Eye (tissue), 1 donor: Measurements from ENCODE around the gene SSBP3.
"Not testable (repeated sequence)": the region's sequence is repeated elsewhere in the genome, so short reads cannot be mapped to it uniquely, and the experiment has no call there.

ENCODE experiments used
- DNase-seq: peaks from one replicate; pipeline ENCODE4 v3.0.0-alpha.2; 2015

SSBP3 gene

GRCh38 chr1:54347955-54348699 is 58.1 kb downstream of the SSBP3 start:
- DNase-seq: no peak

DNA sequence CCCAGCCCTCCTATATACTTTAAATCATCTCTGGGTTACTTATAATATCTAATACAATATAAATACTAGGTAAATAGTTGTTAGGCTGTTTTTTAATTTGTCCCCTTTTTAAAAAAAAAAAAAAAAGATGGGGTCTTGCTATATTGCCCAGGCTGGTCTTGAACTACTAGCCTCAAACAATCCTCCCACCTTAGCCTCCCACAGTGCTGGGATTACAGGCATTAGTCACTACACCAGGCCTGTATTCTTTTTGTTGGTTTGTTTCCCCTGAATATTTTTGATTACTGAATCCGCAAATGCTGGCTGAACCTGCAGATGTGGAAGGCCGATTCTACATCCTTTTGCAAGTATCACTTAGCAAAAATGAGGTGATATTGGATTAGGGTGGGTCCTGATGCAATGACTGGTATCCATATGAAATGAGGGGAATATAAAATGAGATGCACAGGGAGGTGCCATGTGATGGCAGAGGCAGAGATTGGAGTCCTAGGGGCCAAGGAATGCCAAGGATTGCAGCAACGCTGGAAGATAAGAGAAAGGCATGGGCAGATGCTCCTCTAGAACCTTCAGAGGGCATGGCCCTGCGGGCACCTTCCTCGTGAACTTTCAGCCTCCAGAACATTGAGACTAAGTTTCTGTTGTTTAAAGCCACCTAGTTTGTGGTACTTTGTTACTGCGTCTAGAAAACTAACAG is 58.8 kb downstream of the SSBP3 start:
- DNase-seq: no peak

DNA sequence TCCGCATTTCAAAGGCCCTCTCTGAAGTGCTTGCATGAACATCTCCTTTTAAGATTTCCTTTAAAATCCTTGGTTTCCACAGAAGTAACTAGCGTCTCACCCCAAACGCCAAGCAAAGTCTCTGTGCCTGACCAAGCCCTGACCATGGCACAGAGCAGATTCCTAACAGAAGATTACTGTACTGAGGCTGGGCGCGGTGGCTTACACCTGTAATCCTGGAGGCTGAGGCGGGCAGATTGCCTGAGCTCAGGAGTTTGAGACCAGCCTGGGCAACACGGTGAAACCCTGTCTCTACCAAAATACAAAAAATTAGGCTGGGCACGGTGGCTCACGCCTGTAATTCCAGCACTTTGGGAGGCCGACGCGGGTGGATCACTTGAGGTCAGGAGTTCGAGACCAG is 60.6 kb downstream of the SSBP3 start:
- not testable (repeated sequence) for DNase-seq

GRCh38 chr1:54345116-54345515 is 61.1 kb downstream of the SSBP3 start:
- no peak for DNase-seq

GRCh38 chr1:54342742-54343687 is 63.2 kb downstream of the SSBP3 start:
- DNase-seq: no peak

- DNase-seq: no peak
These were observed 63.9 kb downstream of the SSBP3 start for GRCh38 chr1:54342288-54342687.

DNA sequence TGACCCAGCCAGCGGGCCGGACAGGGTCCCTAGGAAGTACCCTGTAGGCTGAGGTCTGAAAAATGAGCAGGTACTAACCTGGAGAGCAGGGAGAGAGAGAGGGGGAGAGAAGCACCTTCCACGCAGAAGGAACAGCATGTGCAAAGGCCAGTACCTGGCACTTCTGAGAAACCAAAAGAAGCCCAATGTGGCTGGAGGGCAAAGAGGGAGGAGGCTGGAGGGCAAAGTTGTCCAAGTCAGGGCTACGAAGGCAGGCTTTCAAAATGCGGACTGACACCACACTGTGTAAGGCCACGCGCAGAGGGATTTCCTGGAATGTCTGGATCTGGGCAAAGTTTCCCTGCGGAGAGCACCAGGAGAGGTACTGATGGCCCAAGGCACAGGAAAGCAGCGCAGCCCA is 64.4 kb downstream of the SSBP3 start:
- DNase-seq: no peak

- no peak for DNase-seq
These were observed 65.3 kb downstream of the SSBP3 start for GRCh38 chr1:54340878-54341277.

DNA sequence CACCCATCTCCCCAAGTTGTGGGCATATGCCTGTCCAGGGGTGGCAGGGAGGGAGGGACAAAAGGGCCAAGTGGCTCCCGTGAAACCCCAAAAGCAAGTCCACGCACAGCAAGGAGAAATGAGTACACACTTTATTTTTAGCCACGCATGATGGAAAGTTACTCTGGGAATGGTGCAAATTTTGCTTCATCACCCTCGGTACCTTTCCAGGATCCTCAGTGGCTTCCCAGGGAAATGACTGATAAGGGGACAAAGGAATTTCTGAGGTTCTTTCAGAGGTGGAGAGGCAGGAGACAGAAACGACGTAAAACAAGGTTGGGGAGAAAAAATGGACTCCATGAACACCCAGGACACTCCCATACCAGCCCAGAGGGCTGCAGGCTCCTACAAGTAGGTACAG is 65.8 kb downstream of the SSBP3 start:
- DNase-seq: no peak

GRCh38 chr1:54339126-54339525 is 67.1 kb downstream of the SSBP3 start:
- no peak for DNase-seq

- no peak for DNase-seq
These were observed 67.7 kb downstream of the SSBP3 start for GRCh38 chr1:54338464-54338863.

DNA sequence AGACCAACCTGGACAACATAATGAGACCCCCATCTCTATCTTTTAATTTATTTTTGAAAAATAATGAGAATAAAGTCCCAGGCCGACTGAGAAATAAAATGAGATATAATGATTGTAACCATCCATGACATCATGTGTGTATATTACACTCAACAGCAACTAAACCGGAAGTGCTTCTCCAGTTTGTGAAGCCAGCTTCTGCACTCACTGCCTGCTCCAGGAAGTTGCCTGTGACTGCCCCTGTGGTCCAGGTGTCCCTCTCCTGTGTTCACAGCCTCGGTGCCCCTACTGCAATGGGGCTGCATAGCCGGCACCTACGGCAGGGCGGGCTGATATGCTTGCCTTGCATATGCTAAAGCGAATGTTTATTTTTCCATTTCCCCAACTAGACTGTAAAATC is 68.3 kb downstream of the SSBP3 start:
- DNase-seq: no peak

DNA sequence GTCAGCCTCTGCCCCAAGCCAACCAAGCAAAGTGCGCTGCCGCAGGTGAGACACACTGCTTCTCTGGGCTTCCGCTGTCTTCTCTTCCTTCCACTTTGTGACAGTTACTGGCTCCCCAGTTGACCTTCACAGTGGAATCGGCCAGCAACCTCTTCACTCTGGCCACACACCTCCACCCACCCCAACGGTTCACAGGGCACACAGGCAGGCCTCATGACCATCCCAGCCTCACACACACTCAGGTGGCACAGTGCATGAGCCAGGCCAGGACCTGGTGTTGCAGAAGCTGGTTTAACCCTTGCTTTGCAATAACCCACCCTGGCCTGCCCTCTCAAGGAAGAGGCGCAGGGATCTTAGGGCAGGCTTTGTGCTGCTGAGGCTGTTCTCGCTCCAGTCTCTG is 69.2 kb downstream of the SSBP3 start:
- no peak for DNase-seq

GRCh38 chr1:54336116-54336515 is 70.1 kb downstream of the SSBP3 start:
- no peak for DNase-seq

- DNase-seq: peak; percentile 79
These were observed 70.5 kb downstream of the SSBP3 start for GRCh38 chr1:54335755-54336108.

- peak; percentile 71 for DNase-seq
These were observed 71.0 kb downstream of the SSBP3 start for GRCh38 chr1:54335011-54335754.

GRCh38 chr1:54332781-54333585 is 73.2 kb downstream of the SSBP3 start:
- no peak for DNase-seq

GRCh38 chr1:54331843-54332463 is 74.2 kb downstream of the SSBP3 start:
- DNase-seq: no peak

GRCh38 chr1:54331091-54331772 is 75.0 kb downstream of the SSBP3 start:
- DNase-seq: peak; percentile 72

GRCh38 chr1:54329312-54330003 is 76.7 kb downstream of the SSBP3 start:
- no peak for DNase-seq
